ENCODE results near the gene KCNK4.

KCNK4 gene

DNA sequence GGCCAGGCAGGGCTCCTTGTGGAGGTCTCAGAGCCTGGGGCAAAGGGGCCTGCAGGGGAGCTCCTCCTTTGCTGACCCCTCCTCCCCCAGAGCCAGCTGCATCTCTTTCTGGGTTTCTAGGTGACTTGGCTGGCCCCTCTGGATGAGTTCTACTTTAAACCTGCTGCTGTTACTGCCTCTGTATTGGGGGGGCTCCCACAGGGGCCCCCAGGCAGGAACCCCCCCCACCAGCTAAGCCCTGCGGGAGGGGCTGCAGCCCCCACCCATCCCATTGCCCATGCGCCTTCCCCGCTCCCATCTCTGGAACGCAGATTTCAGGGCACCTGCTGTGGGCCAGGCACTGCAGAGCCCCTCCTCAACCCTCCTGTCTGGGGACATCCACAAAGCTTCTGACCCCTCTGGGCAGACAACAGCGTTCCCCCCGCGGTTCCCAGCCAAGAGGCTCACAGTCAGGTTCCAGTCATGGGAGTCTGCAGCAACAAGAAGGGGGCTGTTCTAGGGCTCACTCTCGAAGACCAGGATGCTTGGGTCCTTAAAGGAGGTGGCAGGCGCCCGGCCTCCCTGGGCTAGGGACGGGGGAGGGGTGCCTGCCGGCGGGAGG, 40.6 kb upstream of the KCNK4 start:
- Mint-ChIP-seq H3K27ac (peak overlapping the region; percentile 35), H3K4me1 (peaks cover 56% of the 10 kb centered on the region), H3K36me3 (no peaks in the 10 kb centered on the region), H3K4me3 (peak overlapping the region; percentile 79), H3K27me3 (no peaks in the 10 kb centered on the region), H3K9me3 (no peaks in the 10 kb centered on the region)
- no peak for ATAC-seq

GRCh38 chr11:64251016-64251752, 39.9 kb upstream of the KCNK4 start, which contains the start of gene PLCB3:
Gene PLCB3 (plus strand): TSS chr11:64251530. CDS start chr11:64251650, 120 bp downstream.
- Mint-ChIP-seq H3K4me1 (peaks cover 50% of the 10 kb centered on the region), H3K27ac (peak within 1 kb of the TSS; percentile 36), H3K36me3 (no peaks in the 10 kb centered on the region), H3K27me3 (no peaks in the 10 kb centered on the region), H3K9me3 (no peaks in the 10 kb centered on the region), H3K4me3 (peak within 1 kb of the TSS; percentile 86)
- ATAC-seq: peak; percentile 73

DNA sequence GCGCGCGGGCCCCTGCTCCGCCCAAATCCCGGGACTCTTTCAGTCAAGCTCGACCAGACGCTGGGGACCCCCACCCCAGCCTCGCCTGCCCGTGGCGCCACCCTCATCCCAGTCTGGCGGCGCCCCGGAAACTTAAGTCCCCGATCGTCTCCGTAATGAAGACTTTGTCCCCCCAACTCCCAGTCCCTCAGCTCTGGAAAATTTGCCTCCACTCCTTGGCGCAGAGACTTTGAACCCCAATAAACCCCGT, 39.4 kb upstream of the KCNK4 start:
- ATAC-seq: no peak
- Mint-ChIP-seq H3K4me1 (peaks cover 50% of the 10 kb centered on the region), H3K9me3 (no peaks in the 10 kb centered on the region), H3K27me3 (no peaks in the 10 kb centered on the region), H3K27ac (peak overlapping the region; percentile 36), H3K36me3 (no peaks in the 10 kb centered on the region), H3K4me3 (peak overlapping the region; percentile 86)

GRCh38 chr11:64252003-64252872, 38.9 kb upstream of the KCNK4 start:
- Mint-ChIP-seq H3K4me3 (peak overlapping the region; percentile 86), H3K27me3 (no peaks in the 10 kb centered on the region), H3K27ac (peak overlapping the region; percentile 36), H3K9me3 (no peaks in the 10 kb centered on the region), H3K36me3 (no peaks in the 10 kb centered on the region), H3K4me1 (peaks cover 47% of the 10 kb centered on the region)
- no peak for ATAC-seq

DNA sequence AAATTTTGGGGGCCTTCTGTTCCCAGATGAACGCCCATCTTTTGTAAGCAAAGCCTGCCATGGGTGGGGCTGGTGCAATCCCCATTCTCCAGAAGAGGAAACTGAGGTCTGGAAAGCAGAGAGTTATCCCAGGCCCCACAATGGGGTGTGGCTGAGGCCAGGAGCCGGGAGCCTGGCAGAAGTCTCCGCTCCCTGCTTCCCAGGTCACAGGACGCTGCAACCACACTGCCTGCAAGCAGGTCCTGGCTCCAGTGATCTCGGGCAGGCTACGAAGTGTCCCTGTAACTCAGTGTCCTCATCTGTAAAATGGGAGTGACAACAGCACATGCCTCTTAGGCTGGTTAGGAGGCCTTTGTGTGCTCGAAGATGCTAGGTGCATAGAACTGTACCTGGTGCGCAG, 38.1 kb upstream of the KCNK4 start:
- no peak for ATAC-seq
- no peaks in the 10 kb centered on the region for H3K27me3 Mint-ChIP-seq
- H3K27ac Mint-ChIP-seq: no peak overlapping the region
- H3K4me3 Mint-ChIP-seq: no peak overlapping the region
- H3K9me3 Mint-ChIP-seq: no peaks in the 10 kb centered on the region
- H3K4me1 Mint-ChIP-seq: peaks cover 39% of the 10 kb centered on the region
- H3K36me3 Mint-ChIP-seq: peaks cover 4% of the 10 kb centered on the region

DNA sequence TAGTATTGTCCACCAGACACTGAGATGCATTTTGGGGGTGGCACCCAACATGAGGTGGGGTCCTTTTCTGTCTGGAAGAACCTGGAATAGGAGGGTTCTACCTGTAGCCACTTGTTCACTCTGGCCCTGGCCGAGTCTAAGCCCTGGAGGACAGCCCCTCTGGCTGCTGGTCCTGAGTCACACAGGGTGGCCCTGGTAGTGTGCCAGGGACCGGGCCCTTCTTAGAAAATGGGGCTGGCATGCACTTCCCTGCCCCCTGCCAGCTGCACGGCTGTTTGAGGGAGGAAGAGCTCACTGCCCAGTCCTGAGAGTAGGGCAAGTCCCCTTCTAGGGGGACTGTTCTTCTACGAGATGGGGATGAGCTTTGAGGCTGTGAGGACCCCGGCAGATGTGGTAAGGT, 37.6 kb upstream of the KCNK4 start:
- H3K9me3 Mint-ChIP-seq: no peaks in the 10 kb centered on the region
- no peak for ATAC-seq
- peaks cover 8% of the 10 kb centered on the region for H3K36me3 Mint-ChIP-seq
- H3K27ac Mint-ChIP-seq: no peak overlapping the region
- peaks cover 37% of the 10 kb centered on the region for H3K4me1 Mint-ChIP-seq
- no peaks in the 10 kb centered on the region for H3K27me3 Mint-ChIP-seq
- H3K4me3 Mint-ChIP-seq: no peak overlapping the region

- Mint-ChIP-seq H3K27me3 (no peaks in the 10 kb centered on the region), H3K9me3 (no peaks in the 10 kb centered on the region), H3K4me3 (no peak overlapping the region), H3K36me3 (peaks cover 11% of the 10 kb centered on the region), H3K4me1 (peaks cover 40% of the 10 kb centered on the region), H3K27ac (peak overlapping the region; percentile 9)
- no peak for ATAC-seq
Measured at GRCh38 chr11:64254326-64254725, 36.8 kb upstream of the KCNK4 start.

DNA sequence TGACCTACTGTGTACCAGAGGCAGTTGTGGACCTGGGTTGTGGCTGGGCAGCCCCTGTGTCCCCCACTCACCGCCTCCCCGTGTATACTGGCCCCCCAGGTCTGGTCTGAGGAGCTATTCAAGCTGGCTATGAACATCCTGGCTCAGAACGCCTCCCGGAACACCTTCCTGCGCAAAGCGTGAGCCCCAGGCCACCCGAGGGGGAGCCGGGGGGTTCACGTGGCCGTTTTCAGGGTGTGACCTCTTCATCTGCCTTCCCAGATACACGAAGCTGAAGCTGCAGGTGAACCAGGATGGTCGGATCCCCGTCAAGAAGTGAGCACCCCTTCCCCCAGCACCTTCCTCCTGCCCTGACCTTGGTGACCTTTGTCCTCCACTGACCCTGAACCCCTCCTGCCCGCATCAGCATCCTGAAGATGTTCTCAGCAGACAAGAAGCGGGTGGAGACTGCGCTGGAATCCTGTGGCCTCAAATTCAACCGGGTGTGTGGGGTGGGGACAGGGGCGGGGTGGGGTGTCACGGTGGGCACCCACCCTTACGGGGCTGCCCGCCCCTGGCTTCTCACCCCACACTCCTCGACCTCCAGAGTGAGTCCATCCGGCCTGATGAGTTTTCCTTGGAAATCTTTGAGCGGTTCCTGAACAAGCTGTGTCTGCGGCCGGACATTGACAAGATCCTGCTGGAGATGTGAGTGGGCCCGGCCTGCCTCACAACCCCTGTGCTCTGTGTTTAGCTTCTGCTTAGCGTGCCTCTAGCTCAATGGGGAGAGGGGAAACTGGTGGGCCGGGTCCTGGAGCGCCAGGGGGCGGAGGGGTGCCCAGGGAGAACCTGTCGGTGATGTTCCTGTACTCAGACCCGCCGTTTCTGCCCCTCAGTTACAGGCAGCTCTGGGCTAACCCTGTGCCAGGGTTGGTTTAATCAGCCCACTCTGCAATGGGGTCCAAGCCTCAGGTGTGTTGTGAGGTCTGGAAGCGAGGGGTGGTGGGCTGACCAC, 35.7 kb upstream of the KCNK4 start:
- ATAC-seq: no peak
- Mint-ChIP-seq H3K27ac (no peak overlapping the region), H3K36me3 (peaks cover 22% of the 10 kb centered on the region), H3K4me1 (peaks cover 45% of the 10 kb centered on the region), H3K9me3 (no peaks in the 10 kb centered on the region), H3K27me3 (no peaks in the 10 kb centered on the region), H3K4me3 (no peak overlapping the region)

- Mint-ChIP-seq H3K4me3 (no peak overlapping the region), H3K27me3 (no peaks in the 10 kb centered on the region), H3K4me1 (peaks cover 38% of the 10 kb centered on the region), H3K36me3 (peaks cover 23% of the 10 kb centered on the region), H3K27ac (no peak overlapping the region), H3K9me3 (no peaks in the 10 kb centered on the region)
- no peak for ATAC-seq
Measured at GRCh38 chr11:64256300-64256699, 34.8 kb upstream of the KCNK4 start.

DNA sequence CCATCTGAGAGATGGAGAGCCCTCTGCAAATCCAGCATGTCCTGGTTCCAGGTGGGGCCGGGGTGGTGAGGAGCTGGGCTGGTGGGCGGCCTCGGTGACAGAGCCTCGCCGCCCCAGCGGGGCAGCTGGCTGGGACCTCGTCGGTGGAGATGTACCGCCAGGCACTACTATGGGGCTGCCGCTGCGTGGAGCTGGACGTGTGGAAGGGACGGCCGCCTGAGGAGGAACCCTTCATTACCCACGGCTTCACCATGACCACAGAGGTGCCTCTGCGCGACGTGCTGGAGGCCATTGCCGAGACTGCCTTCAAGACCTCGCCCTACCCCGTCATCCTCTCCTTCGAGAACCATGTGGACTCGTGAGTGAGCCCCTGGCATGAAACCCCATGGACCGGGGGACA, 32.7 kb upstream of the KCNK4 start:
- no peak overlapping the region for H3K27ac Mint-ChIP-seq
- no peak for ATAC-seq
- H3K4me3 Mint-ChIP-seq: no peak overlapping the region
- peaks cover 22% of the 10 kb centered on the region for H3K4me1 Mint-ChIP-seq
- no peaks in the 10 kb centered on the region for H3K27me3 Mint-ChIP-seq
- peaks cover 39% of the 10 kb centered on the region for H3K36me3 Mint-ChIP-seq
- no peaks in the 10 kb centered on the region for H3K9me3 Mint-ChIP-seq

DNA sequence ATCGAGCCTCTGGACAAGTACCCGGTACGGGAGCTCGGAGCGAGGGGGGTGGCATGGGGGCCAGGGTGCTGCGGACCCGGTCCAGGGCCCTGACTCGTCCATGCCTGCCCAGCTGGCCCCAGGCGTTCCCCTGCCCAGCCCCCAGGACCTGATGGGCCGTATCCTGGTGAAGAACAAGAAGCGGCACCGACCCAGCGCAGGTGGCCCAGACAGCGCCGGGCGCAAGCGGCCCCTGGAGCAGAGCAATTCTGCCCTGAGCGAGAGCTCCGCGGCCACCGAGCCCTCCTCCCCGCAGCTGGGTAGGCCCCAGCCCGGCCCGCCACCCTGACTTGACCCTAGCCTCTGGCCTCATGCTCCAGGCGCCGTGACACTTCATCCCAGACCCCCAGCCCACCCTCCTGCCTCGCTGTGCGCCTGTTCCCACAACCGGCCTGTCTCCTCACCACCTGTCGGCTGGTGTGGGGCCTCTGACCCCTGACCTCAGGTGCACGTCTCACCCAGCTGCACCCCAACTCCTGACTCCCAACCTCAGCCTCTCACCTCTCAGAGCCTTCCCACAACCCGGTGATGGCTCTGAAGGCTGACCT, 32.1 kb upstream of the KCNK4 start:
- Mint-ChIP-seq H3K4me1 (peaks cover 15% of the 10 kb centered on the region), H3K27ac (no peak overlapping the region), H3K36me3 (peaks cover 39% of the 10 kb centered on the region), H3K4me3 (no peak overlapping the region), H3K27me3 (no peaks in the 10 kb centered on the region), H3K9me3 (no peaks in the 10 kb centered on the region)
- ATAC-seq: peak; percentile 4

DNA sequence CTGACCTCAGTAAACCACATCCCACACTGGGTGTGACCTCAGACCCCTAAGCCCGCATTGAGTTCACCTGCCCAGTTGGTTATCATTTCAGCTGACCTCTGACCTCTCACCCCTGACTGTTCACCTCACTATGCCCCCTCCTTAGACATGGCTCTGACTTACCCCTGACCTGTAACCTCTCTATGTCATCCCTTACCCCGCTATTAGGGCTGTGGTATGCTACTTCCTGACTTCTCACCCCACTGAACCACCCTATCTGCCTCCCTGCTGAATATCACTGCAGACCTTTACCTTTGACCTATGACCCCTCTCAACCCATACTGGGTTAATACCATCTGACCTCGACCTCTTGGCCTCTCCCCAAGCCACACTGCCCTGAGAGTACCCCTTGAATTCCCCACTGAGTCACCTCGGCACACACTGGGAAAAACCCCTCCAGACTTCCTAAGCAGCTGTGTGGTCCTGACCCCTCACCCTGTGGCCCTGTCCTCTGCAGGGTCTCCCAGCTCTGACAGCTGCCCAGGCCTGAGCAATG, 31.5 kb upstream of the KCNK4 start:
- peak; percentile 54 for ATAC-seq
- Mint-ChIP-seq H3K4me3 (no peak overlapping the region), H3K4me1 (peaks cover 15% of the 10 kb centered on the region), H3K27ac (peak overlapping the region; percentile 61), H3K9me3 (no peaks in the 10 kb centered on the region), H3K36me3 (peaks cover 39% of the 10 kb centered on the region), H3K27me3 (no peaks in the 10 kb centered on the region)

GRCh38 chr11:64260147-64260708, 30.9 kb upstream of the KCNK4 start:
- H3K27me3 Mint-ChIP-seq: no peaks in the 10 kb centered on the region

DNA sequence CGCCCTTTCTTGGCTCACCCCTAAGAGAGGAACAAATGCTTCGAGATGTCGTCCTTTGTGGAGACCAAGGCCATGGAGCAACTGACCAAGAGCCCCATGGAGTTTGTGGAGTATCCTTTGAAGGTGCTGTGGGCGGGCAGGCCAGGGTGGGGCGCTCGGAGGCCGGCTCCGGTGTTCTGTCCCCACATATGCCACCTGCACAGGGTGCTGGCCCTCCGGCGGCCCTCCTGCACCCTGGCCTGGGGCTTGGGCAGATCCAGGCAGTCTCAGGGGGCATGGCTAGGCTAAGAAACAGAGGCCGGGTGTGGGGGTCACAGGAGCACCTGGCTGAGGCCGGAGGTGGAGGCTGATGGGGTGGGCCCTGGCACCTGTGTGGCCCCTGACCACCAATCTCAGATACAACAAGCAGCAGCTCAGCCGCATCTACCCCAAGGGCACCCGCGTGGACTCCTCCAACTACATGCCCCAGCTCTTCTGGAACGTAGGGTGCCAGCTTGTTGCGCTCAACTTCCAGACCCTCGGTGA, 29.5 kb upstream of the KCNK4 start:
- Mint-ChIP-seq H3K27ac (no peak overlapping the region), H3K36me3 (peaks cover 39% of the 10 kb centered on the region)

More at GRCh38 chr11:64260147-64260708, 30.9 kb upstream of the KCNK4 start:
- H3K27ac Mint-ChIP-seq: peak overlapping the region; percentile 61
- H3K9me3 Mint-ChIP-seq: no peaks in the 10 kb centered on the region
- ATAC-seq: peak; percentile 49
- H3K4me1 Mint-ChIP-seq: peaks cover 15% of the 10 kb centered on the region
- H3K36me3 Mint-ChIP-seq: peaks cover 39% of the 10 kb centered on the region
- H3K4me3 Mint-ChIP-seq: no peak overlapping the region

More for the DNA sequence above, 29.5 kb upstream of the KCNK4 start:
- no peak for ATAC-seq
- H3K27me3 Mint-ChIP-seq: no peaks in the 10 kb centered on the region
- no peak overlapping the region for H3K4me3 Mint-ChIP-seq
- H3K9me3 Mint-ChIP-seq: no peaks in the 10 kb centered on the region
- H3K4me1 Mint-ChIP-seq: peaks cover 15% of the 10 kb centered on the region

Data from stimulated activated memory B cell treated with anti-CD40 and anti-IgM and Interleukin-4, amounts not matched to agents 10 μg/mL and 1 μg/mL and 100 μg/mL, for 72 hours (primary cell).